GM18498 (cell line): Measurements from ENCODE around the gene LMO3.

Experiments used
- ATAC-seq: cut with Tn5 transposase; IDR thresholded peaks from one replicate; pipeline ENCODE4 v1.9.1; 2021; ENCODE audit warnings: mild to moderate bottlenecking, moderate library complexity; ENCODE audit not compliant: unreplicated experiment

Gene LMO3

DNA sequence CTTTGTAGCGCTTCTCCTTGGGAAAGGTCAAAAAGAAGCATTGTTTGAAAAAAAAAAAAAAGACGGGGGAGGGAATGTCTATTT, at the start of gene LMO3:
Gene LMO3 (minus strand): TSS at position 46 of the 84 bp plus-strand sequence. CDS start 5,302 bp downstream, outside the sequence.
- ATAC-seq: no peak

GRCh38 chr12:16636435-16637055, 30.6 kb upstream of the LMO3 start:
- ATAC-seq: peak; percentile 94

DNA sequence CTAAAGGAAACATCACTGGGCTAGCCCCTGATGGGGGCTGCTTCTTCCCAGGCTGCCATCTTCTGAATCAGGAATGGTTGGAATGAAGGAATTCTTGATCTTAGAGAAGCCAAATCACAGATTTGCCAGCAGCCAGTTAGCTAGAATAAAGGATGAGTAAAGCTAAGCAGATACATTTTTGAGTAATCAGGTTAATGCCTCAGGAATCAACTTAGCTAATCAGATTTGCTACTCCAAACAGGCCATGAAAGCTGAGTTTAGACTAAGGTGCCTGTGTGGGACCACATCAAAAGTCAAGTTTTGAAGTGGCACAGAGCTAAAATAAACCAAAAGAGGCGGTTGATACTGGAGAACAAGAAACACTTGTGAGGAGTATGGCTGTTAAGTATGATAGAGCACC, 28.8 kb upstream of the LMO3 start:
- ATAC-seq: no peak

- ATAC-seq: no peak
Measured at GRCh38 chr12:16626991-16627390, 21.0 kb upstream of the LMO3 start.

DNA sequence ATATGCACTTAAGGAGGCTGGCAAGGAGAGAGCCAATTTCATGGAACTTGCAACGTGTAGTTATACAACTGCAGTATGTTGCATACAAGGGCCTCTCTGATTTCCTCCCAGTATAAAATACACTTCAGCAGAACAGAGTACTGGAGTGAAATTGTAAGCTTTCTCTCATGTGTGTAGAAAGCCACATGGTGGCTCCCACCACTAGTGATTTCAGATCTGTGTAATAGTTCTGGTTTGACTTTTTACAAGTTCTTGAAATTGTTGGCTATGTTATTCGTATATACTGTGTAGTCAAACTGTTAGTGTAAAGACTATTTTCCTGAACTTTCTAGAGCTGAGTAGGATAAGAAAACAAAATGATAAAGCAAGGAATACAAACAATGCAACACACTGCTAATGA, 16.4 kb upstream of the LMO3 start:
- peak; percentile 78 for ATAC-seq

- ATAC-seq: no peak
Measured at GRCh38 chr12:16619537-16619936, 13.6 kb upstream of the LMO3 start.

DNA sequence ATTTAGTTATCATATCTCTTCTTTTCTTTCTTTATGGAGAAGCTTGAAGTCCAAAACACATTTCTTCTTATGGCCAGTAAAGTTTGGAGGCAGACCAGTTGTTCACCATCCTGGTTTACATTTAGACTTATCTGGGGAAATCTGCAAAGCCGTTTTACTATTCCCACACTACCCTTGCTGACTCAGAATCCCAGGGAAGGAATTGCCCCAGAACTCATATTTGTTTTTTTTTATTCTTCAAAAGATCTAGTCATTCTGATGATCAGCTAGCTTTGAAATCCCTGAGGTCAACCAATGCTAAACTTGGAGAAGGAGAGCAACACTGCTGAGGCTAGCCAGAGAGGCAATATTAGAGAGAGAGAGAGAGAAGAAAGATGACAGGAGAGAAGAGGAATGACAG, 12.3 kb upstream of the LMO3 start:
- ATAC-seq: no peak

GRCh38 chr12:16613199-16613598, 7.2 kb upstream of the LMO3 start:
- no peak for ATAC-seq

GRCh38 chr12:16612647-16613046, 6.7 kb upstream of the LMO3 start:
- no peak for ATAC-seq

DNA sequence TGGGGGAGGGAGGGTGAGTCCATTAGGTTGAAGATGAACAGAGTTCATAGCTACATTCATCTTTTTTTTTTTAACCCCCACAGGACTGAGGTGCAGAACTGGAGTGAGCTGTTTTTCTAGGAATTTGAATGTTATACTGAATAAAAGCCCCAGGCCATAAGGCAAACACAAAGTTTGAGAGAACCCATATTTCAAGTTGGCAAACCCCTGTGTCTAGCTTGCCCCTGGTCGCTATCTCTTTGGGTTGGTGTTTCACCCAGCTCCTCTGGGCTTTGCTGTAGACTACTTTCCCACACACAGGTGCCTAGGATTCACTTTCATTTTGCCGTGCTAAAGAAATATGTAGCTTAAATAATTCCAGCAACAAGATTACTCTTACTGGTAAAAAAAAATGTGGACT, 5.2 kb upstream of the LMO3 start:
- peak; percentile 62 for ATAC-seq

DNA sequence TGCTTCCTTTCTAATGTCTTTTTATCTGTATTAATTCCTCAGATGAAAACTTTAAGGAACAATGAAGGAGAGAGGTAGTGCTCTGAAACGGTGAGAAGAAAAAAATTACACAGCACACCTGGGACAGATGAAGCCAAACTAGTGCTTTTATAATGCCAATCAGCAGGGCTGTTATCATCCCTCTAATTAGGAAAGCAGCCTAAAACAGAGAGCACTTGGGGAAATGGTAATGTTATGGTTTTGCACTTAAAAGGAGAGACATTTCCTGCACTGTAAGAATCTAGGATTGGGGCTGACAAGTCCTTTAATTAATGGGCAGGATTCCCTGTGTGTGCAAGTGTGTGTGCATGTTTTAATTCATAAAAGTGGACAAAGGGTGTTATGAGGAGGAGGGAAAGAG, 4.8 kb upstream of the LMO3 start:
- no peak for ATAC-seq

DNA sequence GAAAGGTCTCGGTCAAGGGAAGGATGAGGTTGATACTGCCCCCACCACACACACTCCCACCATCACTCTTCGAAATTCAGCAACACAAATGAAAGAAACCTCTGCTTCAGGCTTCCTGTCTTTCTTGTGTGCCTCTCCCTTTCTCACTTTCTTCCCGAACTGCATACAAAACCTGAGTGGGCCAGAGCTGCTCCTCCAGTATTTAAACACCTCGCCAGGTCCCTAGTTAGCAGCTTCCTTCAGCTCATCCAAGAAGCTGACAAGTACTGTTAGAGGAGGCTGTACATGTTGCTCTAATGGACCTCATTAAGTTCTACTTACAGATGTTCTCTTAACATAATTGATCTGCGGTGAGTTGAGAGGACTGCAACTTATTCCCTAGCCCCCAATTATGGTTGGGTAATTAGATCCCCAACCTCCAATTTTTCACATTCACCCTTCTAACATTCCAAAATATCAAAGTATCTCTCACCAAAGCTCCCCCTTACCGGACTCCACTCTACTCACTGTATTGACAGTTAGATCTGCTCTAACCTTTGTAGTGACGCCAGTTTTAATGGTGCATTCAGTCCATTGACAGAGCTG, 4.1 kb upstream of the LMO3 start:
- no peak for ATAC-seq

DNA sequence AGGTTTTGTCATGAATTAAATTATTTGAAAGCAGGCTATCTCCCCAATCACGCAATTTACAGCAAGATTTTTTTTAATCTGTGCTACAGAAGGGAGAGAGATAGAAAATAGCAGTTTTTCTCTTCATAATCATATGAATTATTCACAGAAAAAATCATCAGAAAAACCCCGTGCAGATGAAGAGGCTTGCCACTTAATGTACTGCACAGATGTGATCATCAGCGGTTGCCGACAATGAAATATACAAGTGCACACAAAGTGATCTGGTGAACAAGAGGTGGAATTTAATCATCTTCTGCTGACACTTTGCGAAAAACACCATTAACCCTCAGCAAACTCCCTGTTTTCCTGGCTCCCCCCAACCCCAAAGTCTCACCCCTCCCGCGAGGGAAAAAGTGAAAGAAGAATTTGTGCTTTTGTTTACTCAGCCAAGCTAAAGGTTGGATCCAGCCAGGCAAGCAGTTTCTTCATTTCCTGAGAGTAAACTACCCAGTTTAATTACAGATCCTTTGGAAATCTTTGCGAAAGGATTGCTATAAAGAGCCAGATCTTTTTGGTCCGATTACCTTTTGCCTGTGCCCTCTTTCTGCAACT, 3.1 kb upstream of the LMO3 start:
- ATAC-seq: no peak

- ATAC-seq: no peak
Measured at GRCh38 chr12:16607906-16608775, 2.2 kb upstream of the LMO3 start.

- no peak for ATAC-seq
Measured at GRCh38 chr12:16606991-16607390, 1.0 kb upstream of the LMO3 start.

- ATAC-seq: peak; percentile 39
Measured at GRCh38 chr12:16606201-16606849, 363 bp upstream of the LMO3 start.

DNA sequence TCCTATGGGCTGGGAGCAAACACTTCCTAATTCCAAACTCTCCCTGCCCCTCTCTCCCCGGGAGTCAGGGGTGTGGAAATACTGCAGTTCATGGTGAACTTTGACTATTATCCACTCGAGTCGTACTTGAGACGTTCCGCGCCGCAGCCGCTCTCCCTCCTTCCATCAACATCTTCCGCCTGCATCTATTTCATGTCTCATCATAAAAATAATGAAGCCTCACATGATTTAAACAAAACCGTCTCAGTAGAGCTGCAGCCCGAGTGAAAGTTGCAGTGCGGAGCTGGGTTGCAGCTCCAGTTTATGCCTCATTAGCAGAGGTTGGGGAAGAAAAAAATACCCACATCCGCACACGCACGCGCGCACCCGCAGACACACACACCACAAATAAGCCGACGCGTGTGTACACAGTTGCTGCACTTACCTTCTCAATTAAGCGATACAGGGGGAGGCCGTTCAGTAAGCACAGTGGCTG, 283 bp downstream of the LMO3 start:
- ATAC-seq: peak; percentile 27

DNA sequence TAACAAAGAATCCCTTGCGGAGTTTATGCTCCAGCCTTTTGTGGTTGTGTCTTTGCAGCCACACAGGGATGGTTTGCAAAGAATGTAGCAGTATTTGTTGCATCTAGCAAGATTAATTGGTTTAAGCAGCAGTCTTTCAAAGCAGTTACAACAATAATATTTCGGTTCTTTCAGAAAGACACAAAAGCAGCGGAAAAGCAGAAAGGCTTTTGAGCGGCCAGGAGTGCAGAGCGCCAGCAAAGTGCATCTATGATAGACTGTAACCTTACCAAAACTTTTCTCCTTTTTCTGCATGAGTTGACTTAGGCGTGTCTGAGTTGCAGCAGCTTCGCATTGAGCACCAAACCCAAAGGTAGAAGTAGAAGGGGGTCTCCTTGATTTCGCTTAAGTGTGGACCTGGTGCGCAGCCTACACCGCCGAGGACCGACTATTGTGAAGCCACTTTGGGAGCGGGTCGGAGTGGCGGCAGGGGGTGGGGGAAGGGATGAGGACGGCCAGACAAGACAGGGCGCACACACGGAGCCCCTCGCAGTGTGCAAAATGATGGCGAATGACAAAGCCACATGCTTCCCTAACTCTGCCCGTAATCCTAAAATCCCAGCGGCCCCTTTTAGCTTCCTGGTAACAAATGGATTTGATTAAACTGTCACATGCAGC, 1.2 kb downstream of the LMO3 start:
- ATAC-seq: no peak

DNA sequence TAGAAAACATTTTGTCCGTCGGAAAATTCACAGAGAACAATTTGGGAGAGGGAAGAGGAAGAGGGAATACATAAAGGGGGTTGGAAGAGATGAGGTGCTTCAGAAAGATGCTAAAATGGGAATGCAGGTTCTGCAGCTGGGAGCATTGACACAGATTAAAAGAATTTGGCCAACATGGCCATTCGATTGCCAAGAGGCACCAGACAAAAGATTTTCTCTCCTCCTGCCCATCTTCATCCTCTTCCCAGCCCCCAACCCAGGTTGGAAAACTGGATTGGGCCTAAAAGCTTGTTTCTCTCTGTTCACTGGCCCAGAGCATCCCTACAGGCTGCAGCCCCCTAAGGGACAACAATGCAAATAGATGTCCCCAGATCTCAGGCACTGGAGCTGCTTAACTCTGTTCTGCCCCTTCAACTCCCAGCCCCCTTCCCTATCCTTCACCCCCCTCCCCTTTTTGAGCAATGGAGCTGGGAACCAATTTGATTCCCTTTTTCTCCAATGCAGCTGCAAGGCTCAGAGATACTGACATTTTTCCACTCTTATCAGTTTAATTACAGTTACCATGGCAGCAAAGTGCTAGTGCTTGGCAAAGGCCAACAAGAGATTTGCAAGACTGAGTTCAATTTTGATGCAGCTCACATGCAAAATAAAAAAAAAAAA, 1.9 kb downstream of the LMO3 start:
- ATAC-seq: no peak

GRCh38 chr12:16603260-16603915, 2.6 kb downstream of the LMO3 start:
- no peak for ATAC-seq
